HG03378 (cell line): ENCODE data around the gene APOBEC3A.

ENCODE experiments used
- ATAC-seq: cut with Tn5 transposase; IDR thresholded peaks from one replicate; pipeline ENCODE4 v1.9.1; 2021; ENCODE audit warnings: mild to moderate bottlenecking, moderate library complexity; ENCODE audit not compliant: unreplicated experiment

APOBEC3A gene

GRCh38 chr22:38957046-38957770, at the start of gene APOBEC3A:
TSS of gene APOBEC3A (plus strand) at chr22:38957609. CDS start at chr22:38957692, 83 bp downstream.
- no peak for ATAC-seq

GRCh38 chr22:38907767-38908166, 49.6 kb upstream of the APOBEC3A start:
- no peak for ATAC-seq

GRCh38 chr22:38911434-38911833, 46.0 kb upstream of the APOBEC3A start:
- ATAC-seq, result no peak

GRCh38 chr22:38919631-38920190, 37.7 kb upstream of the APOBEC3A start:
- no peak for ATAC-seq

GRCh38 chr22:38921120-38921519, 36.3 kb upstream of the APOBEC3A start:
- ATAC-seq, result no peak

GRCh38 chr22:38921806-38922205, 35.6 kb upstream of the APOBEC3A start:
- ATAC-seq, result no peak

GRCh38 chr22:38923463-38924346, 33.7 kb upstream of the APOBEC3A start:
- no peak for ATAC-seq

- no peak for ATAC-seq
These were observed 33.0 kb upstream of the APOBEC3A start for GRCh38 chr22:38924347-38924952.

- no peak for ATAC-seq
These were observed 31.8 kb upstream of the APOBEC3A start for GRCh38 chr22:38925571-38926041.

- no peak for ATAC-seq
These were observed 30.2 kb upstream of the APOBEC3A start for GRCh38 chr22:38927033-38927781.

GRCh38 chr22:38930512-38930911, 26.9 kb upstream of the APOBEC3A start:
- no peak for ATAC-seq

- ATAC-seq, result no peak
These were observed 22.4 kb upstream of the APOBEC3A start for GRCh38 chr22:38935023-38935422.

GRCh38 chr22:38935616-38936015, 21.8 kb upstream of the APOBEC3A start:
- ATAC-seq, result no peak

- ATAC-seq, result no peak
These were observed 20.8 kb upstream of the APOBEC3A start for GRCh38 chr22:38936562-38936961.

- no peak for ATAC-seq
These were observed 20.4 kb upstream of the APOBEC3A start for GRCh38 chr22:38937036-38937435.

GRCh38 chr22:38937541-38937940, 19.9 kb upstream of the APOBEC3A start:
- ATAC-seq, result no peak

GRCh38 chr22:38938221-38938620, 19.2 kb upstream of the APOBEC3A start:
- ATAC-seq, result no peak

GRCh38 chr22:38938925-38939324, 18.5 kb upstream of the APOBEC3A start:
- ATAC-seq, result no peak

GRCh38 chr22:38940811-38941384, 16.5 kb upstream of the APOBEC3A start:
- no peak for ATAC-seq

GRCh38 chr22:38941488-38941987, 15.9 kb upstream of the APOBEC3A start:
- no peak for ATAC-seq
